Vagina (tissue), 2 donors: ENCODE data around the gene CACNB2. TPM values are rescaled to one million over a fixed set of nuclear protein-coding genes. Genes with fewer than 3 reads are reported as not detected.
"Not testable (repeated sequence)": the region's sequence is repeated elsewhere in the genome, so short reads cannot be mapped to it uniquely, and the experiment has no call there.

Source experiments
- DNase-seq, 2 donors: peaks; one replicate each; pipeline ENCODE4 v3.0.0-alpha.2; 2017; ENCODE audit errors: extremely low spot score in 2 of 2
- H3K27ac ChIP-seq: fragments of 200-600 bp; sonication (generic); one replicate; pipeline ENCODE4 v1.5.1; 2019
- H3K27me3 ChIP-seq: fragments of 200-600 bp; sonication (generic); one replicate; pipeline ENCODE4 v1.5.1; 2019
- H3K36me3 ChIP-seq, 2 donors: fragments of 200-600 bp; sonication (generic); one replicate each; pipeline ENCODE4 v1.5.1; 2017 to 2019
- H3K4me1 ChIP-seq: fragments of 200-600 bp; sonication (generic); one replicate; pipeline ENCODE4 v1.5.1; 2019
- H3K4me3 ChIP-seq, 2 donors: fragments of 200-600 bp; sonication (generic); 1 replicate in 1 of 2; 2 replicates in 1 of 2; pipeline ENCODE4 v1.5.1; 2016 to 2019
- H3K9me3 ChIP-seq: fragments of 200-600 bp; sonication (generic); one replicate; pipeline ENCODE4 v1.5.1; 2019
- POLR2A ChIP-seq, 2 donors: fragments of 450-650 bp; IDR thresholded peaks; one replicate each; pipeline ENCODE4 v1.6.1; 2017; ENCODE audit warnings: antibody characterized with exemption in 2 of 2, mild to moderate bottlenecking in 2 of 2, moderate library complexity in 2 of 2
- POLR2AphosphoS5 ChIP-seq, 2 donors: sonication (generic); formaldehyde crosslinking; IDR thresholded peaks; one replicate each; pipeline ENCODE4 v1.9.0; 2017; ENCODE audit warnings: antibody characterized with exemption in 2 of 2, mild to moderate bottlenecking in 2 of 2, low read depth in 1 of 2; ENCODE audit not compliant: insufficient read depth in 1 of 2
- intact Hi-C: fragments of 100-400 bp; cut with DNase I; formaldehyde crosslinking; loops from one replicate; pipeline ENCODE4 v1.15.1; 2023
- total RNA-seq: library from RNA; depleted of rRNA; stranded (reverse); fragments of >200 nt; gene quantifications from one replicate; pipeline ENCODE4 v1.2.3, GENCODE V29; 2016
- TF ChIP-seq, protein P1 (sequence below), 3 experiments: fragments of 450-650 bp in 2 of 3; fragments of 200-600 bp in 1 of 3; sonication (generic) in 1 of 3; IDR thresholded peaks; one replicate each; pipeline ENCODE4 v1.5.1; 2017 to 2019; ENCODE audit warnings: antibody characterized with exemption in 3 of 3, mild to moderate bottlenecking in 2 of 3, moderate library complexity in 2 of 3

Gene CACNB2
- total RNA-seq, 1 donor from 2014 or later, result 12.8 TPM

DNA sequence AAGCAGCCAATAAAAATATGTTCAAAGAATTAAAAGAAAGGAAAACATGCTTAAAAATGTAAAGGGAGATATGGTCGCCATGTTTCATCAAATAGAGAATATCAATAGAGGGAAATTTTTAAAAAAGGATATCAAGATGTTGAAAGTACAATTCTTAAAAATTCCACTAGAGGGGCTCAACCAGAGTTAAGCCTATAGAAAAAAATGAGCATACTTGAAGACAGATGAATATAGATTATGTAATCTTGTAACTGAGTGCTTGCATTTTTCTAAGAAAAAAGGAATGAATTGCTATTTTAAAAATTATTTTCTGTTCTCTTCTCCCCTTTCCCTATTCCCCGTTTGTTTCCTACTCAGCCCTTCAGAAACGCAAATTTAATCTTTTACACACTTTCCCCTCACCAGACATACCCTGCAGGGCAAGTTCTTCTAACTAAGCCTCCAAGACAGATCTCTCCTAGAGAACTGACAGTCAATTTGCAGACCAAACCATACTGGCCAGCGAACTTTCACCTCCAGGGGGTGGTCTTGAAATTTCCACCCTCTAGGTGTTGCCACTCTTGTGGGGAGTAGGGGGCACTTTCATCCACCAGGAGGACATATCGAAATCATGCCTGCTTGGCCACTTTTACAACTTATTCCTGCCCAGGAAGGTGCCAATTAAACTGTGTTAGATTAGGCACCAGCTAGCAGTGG, 443.5 kb downstream of the CACNB2 start:
- DNase-seq, result no peak
- no peaks in the 10 kb centered on the region for H3K9me3 ChIP-seq
- H3K27ac ChIP-seq, result no peak overlapping the region
- no peak overlapping the region for H3K4me3 ChIP-seq
- TF ChIP-seq, protein P1, sequence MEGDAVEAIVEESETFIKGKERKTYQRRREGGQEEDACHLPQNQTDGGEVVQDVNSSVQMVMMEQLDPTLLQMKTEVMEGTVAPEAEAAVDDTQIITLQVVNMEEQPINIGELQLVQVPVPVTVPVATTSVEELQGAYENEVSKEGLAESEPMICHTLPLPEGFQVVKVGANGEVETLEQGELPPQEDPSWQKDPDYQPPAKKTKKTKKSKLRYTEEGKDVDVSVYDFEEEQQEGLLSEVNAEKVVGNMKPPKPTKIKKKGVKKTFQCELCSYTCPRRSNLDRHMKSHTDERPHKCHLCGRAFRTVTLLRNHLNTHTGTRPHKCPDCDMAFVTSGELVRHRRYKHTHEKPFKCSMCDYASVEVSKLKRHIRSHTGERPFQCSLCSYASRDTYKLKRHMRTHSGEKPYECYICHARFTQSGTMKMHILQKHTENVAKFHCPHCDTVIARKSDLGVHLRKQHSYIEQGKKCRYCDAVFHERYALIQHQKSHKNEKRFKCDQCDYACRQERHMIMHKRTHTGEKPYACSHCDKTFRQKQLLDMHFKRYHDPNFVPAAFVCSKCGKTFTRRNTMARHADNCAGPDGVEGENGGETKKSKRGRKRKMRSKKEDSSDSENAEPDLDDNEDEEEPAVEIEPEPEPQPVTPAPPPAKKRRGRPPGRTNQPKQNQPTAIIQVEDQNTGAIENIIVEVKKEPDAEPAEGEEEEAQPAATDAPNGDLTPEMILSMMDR (IDR thresholded peaks at IDR 0.05), result no peak
- no peak for TF ChIP-seq POLR2A (IDR thresholded peaks at IDR 0.05)
- no peak for TF ChIP-seq POLR2AphosphoS5 (IDR thresholded peaks at IDR 0.05; ENCODE audit: insufficient read depth in 1 of 2, low read depth in 1 of 2)
- H3K4me1 ChIP-seq, result no peaks in the 10 kb centered on the region
- H3K36me3 ChIP-seq, result peaks cover 0 to 12% of the 10 kb centered on the region in 2 donors
- H3K27me3 ChIP-seq, result no peaks in the 10 kb centered on the region
- intact Hi-C loops, result no loop called here

- intact Hi-C loops, H3K4me3 ChIP-seq, DNase-seq, H3K27ac ChIP-seq, H3K27me3 ChIP-seq, H3K9me3 ChIP-seq, H3K4me1 ChIP-seq: not testable (repeated sequence)
- H3K36me3 ChIP-seq, result peaks cover 0 to 12% of the 10 kb centered on the region in 2 donors
These were observed 446.4 kb downstream of the CACNB2 start for GRCh38 chr10:18586637-18587036.

DNA sequence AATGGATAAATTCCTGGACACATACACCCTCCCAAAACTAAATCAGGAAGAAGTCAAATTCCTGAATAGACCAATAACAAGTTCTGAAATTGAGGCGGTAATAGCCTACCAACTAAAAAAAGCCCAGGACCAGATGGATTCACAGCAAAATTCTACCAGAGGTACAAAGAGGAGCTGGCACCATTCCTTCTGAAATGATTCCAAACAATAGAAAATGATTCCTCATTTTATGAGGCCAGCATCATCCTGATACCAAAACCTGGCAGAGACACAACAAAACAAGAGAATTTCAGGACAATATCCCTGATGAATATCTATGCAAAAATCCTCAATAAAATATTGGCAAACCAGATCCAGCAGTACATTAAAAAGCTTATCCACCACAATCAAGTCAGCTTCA, 450.9 kb downstream of the CACNB2 start:
- DNase-seq, H3K4me3 ChIP-seq, H3K27ac ChIP-seq, H3K27me3 ChIP-seq, intact Hi-C loops, H3K4me1 ChIP-seq, H3K9me3 ChIP-seq: not testable (repeated sequence)
- H3K36me3 ChIP-seq, result peaks cover 0 to 18% of the 10 kb centered on the region in 2 donors

Other genes with a start within 250 kb of the CACNB2 start
- gene SLC39A12, start 188.5 kb upstream of the CACNB2 start, total RNA-seq, result not detected